ENCODE measurements around the gene C1orf53. TPM values are rescaled to one million over a fixed set of nuclear protein-coding genes. Genes with fewer than 3 reads are reported as not detected.

Gene C1orf53
- total and polyA plus RNA-seq, 9 of the 15 experiments (the other 6 are each of a cell fraction or from before 2014, with no cell fraction given) = 0.31 to 3.2 (median 2.3) TPM

GRCh38 chr1:197928849-197929336 is 26.5 kb downstream of the C1orf53 start (continued):
- TF ChIP-seq, protein P1, sequence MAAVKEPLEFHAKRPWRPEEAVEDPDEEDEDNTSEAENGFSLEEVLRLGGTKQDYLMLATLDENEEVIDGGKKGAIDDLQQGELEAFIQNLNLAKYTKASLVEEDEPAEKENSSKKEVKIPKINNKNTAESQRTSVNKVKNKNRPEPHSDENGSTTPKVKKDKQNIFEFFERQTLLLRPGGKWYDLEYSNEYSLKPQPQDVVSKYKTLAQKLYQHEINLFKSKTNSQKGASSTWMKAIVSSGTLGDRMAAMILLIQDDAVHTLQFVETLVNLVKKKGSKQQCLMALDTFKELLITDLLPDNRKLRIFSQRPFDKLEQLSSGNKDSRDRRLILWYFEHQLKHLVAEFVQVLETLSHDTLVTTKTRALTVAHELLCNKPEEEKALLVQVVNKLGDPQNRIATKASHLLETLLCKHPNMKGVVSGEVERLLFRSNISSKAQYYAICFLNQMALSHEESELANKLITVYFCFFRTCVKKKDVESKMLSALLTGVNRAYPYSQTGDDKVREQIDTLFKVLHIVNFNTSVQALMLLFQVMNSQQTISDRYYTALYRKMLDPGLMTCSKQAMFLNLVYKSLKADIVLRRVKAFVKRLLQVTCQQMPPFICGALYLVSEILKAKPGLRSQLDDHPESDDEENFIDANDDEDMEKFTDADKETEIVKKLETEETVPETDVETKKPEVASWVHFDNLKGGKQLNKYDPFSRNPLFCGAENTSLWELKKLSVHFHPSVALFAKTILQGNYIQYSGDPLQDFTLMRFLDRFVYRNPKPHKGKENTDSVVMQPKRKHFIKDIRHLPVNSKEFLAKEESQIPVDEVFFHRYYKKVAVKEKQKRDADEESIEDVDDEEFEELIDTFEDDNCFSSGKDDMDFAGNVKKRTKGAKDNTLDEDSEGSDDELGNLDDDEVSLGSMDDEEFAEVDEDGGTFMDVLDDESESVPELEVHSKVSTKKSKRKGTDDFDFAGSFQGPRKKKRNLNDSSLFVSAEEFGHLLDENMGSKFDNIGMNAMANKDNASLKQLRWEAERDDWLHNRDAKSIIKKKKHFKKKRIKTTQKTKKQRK (IDR thresholded peaks at IDR 0.05; ENCODE audit: borderline replicate concordance, low read depth, low read length) = no peak
- TF ChIP-seq CXXC5 (CRISPR knock-in tag; IDR thresholded peaks at IDR 0.05) (peak; percentile 86), CHD7 (IDR thresholded peaks at IDR 0.05; ENCODE audit: low read depth, low read length) (no peak), LARP7 (IDR thresholded peaks at IDR 0.05) (peak; percentile 86; the same call in 1 of the 2 replicates), ASH1L (IDR thresholded peaks at IDR 0.05; ENCODE audit: borderline replicate concordance, low read depth, partially characterized antibody) (peak; percentile 50), ZNF175 (CRISPR knock-in tag; IDR thresholded peaks at IDR 0.05; ENCODE audit: low read depth) (0 out of 2 replicates have a peak, but pooled peaks have one; percentile 38), ARID4B (CRISPR knock-in tag; IDR thresholded peaks at IDR 0.05) (no peak)
